HG03095 (cell line): ENCODE data around the gene HOXB4.

Source experiments
- ATAC-seq: cut with Tn5 transposase; IDR thresholded peaks from one replicate; pipeline ENCODE4 v1.9.1; 2021; ENCODE audit warnings: moderate library complexity; ENCODE audit not compliant: unreplicated experiment

The HOXB4 gene

GRCh38 chr17:48590607-48591161 lies 12.5 kb upstream of the HOXB4 start:
- ATAC-seq = no peak

GRCh38 chr17:48589831-48590606 lies 11.9 kb upstream of the HOXB4 start, which contains the start of gene HOXB3:
Gene HOXB3, minus strand, starts transcription at chr17:48590241. Its CDS starts 37,767 bp downstream, at chr17:48552474.
- ATAC-seq = no peak

- ATAC-seq = no peak
Observed at GRCh38 chr17:48589060-48589830, 11.1 kb upstream of the HOXB4 start.

- ATAC-seq = no peak
Observed at GRCh38 chr17:48588528-48588927, 10.4 kb upstream of the HOXB4 start.

- no peak for ATAC-seq
Observed at GRCh38 chr17:48588074-48588415, 9.9 kb upstream of the HOXB4 start.

- ATAC-seq = no peak
Observed at GRCh38 chr17:48587276-48588073, 9.3 kb upstream of the HOXB4 start.

GRCh38 chr17:48586355-48587258 lies 8.5 kb upstream of the HOXB4 start:
- ATAC-seq = no peak

- ATAC-seq = no peak
Observed at GRCh38 chr17:48584223-48584741, 6.1 kb upstream of the HOXB4 start.

GRCh38 chr17:48583708-48584222 lies 5.6 kb upstream of the HOXB4 start:
- no peak for ATAC-seq

GRCh38 chr17:48582750-48583069 lies 4.6 kb upstream of the HOXB4 start:
- ATAC-seq = no peak

- ATAC-seq = no peak
Observed at GRCh38 chr17:48579760-48580554, 1.8 kb upstream of the HOXB4 start.

GRCh38 chr17:48579471-48579759 lies 1.3 kb upstream of the HOXB4 start:
- ATAC-seq = no peak

GRCh38 chr17:48578616-48579470 lies 693 bp upstream of the HOXB4 start:
- ATAC-seq = no peak

- ATAC-seq = no peak
Observed at GRCh38 chr17:48577330-48577945, 712 bp downstream of the HOXB4 start.

- no peak for ATAC-seq
Observed at GRCh38 chr17:48576479-48577309, 1.5 kb downstream of the HOXB4 start.

- no peak for ATAC-seq
Observed at GRCh38 chr17:48575673-48576478, 2.3 kb downstream of the HOXB4 start.
